A673 (cell line): Measurements from ENCODE around the gene ZFYVE9. TPM values are rescaled to one million over a fixed set of nuclear protein-coding genes. Genes with fewer than 3 reads are reported as not detected.

Source experiments
- BruUV-seq: library from RNA; stranded (reverse); fragments of 400-500 nt; replicated peaks from 2 replicates; lab custom pipeline; 2021; lab: Mats Ljungman, UMichigan
- CTCF ChIA-PET: fragments of 300-600 bp; sonication (Branson Sonifier 250); formaldehyde crosslinking; loops from one replicate; lab custom pipeline; 2022; ENCODE audit warnings: antibody characterized with exemption; lab: Charles Lee
- POLR2A ChIA-PET: fragments of 300-600 bp; sonication (Branson Sonifier 250); formaldehyde crosslinking; loops from one replicate; lab custom pipeline; 2022; ENCODE audit warnings: antibody characterized with exemption; ENCODE audit not compliant: low non-redundant PET; lab: Charles Lee
- DNase-seq: peaks from one replicate; pipeline ENCODE4 v3.0.0-alpha.2; 2015; ENCODE audit warnings: low spot score
- H3K27ac ChIP-seq: fragments of 200-600 bp; sonication (generic); 2 replicates; pipeline ENCODE4 v1.5.1; 2016; ENCODE audit warnings: mixed run types, low read depth, mild to moderate bottlenecking, mixed read lengths, antibody characterized with exemption, low read length; ENCODE audit not compliant: poor library complexity, severe bottlenecking
- H3K27me3 ChIP-seq: fragments of 200-600 bp; sonication (generic); replicated peaks from 2 replicates; pipeline ENCODE4 v1.6.1; 2017; ENCODE audit warnings: mixed run types, low read depth, mild to moderate bottlenecking, mixed read lengths, antibody characterized with exemption, low read length; ENCODE audit not compliant: insufficient read depth, poor library complexity
- H3K36me3 ChIP-seq: fragments of 200-600 bp; sonication (generic); 2 replicates; pipeline ENCODE4 v1.6.1; 2016; ENCODE audit warnings: mixed run types, mild to moderate bottlenecking, mixed read lengths, antibody characterized with exemption, low read length; ENCODE audit not compliant: insufficient read depth, poor library complexity, severe bottlenecking
- H3K4me1 ChIP-seq: fragments of 200-600 bp; sonication (generic); 2 replicates; pipeline ENCODE4 v1.6.1; 2017; ENCODE audit warnings: mixed run types, mild to moderate bottlenecking, mixed read lengths, antibody characterized with exemption, low read length; ENCODE audit not compliant: insufficient read depth, poor library complexity, severe bottlenecking
- H3K4me3 ChIP-seq: fragments of 200-600 bp; sonication (generic); 2 replicates; pipeline ENCODE4 v1.5.1; 2016; ENCODE audit warnings: low read depth, mixed run types, mild to moderate bottlenecking, mixed read lengths, low read length; ENCODE audit not compliant: poor library complexity, severe bottlenecking
- H3K9me3 ChIP-seq: fragments of 200-600 bp; sonication (generic); 2 replicates; pipeline ENCODE4 v1.6.1; 2016; ENCODE audit warnings: mixed run types, low read depth, mild to moderate bottlenecking, mixed read lengths, antibody characterized with exemption, low read length; ENCODE audit not compliant: poor library complexity, severe bottlenecking
- EZH2 ChIP-seq: fragments of 200-600 bp; sonication (generic); IDR thresholded peaks from 2 replicates; pipeline ENCODE4 v1.6.1; 2017; ENCODE audit warnings: borderline replicate concordance, low read depth, mild to moderate bottlenecking, mixed read lengths, antibody characterized with exemption, low read length; ENCODE audit not compliant: poor library complexity, severe bottlenecking
- intact Hi-C: fragments of 100-400 bp; cut with micrococcal nuclease; formaldehyde crosslinking; loops from one replicate; pipeline ENCODE4 v1.10.0; 2022; ENCODE audit not compliant: unreplicated experiment
- total RNA-seq: library from RNA; stranded (reverse); gene quantifications from 2 replicates; pipeline ENCODE4 v1.2.3, GENCODE V29; 2021
- TF ChIP-seq, protein P1 (sequence below): fragments of 300-800, 200-600 bp; sonication (generic); conservative IDR thresholded peaks from 2 replicates; pipeline ENCODE4 v1.5.1; 2017; ENCODE audit warnings: low read depth, mild to moderate bottlenecking, antibody characterized with exemption, low read length, moderate library complexity, mixed read lengths

ZFYVE9 gene
- total RNA-seq, 1 experiment from 2014 or later, result 19.6 TPM

GRCh38 chr1:52125736-52126359 is 16.0 kb upstream of the ZFYVE9 start:
- Histone ChIP-seq H3K27me3 (peaks cover 5% of the 10 kb centered on the region), H3K4me3 (no peak overlapping the region), H3K9me3 (no peaks in the 10 kb centered on the region), H3K36me3 (no peaks in the 10 kb centered on the region), H3K27ac (no peak overlapping the region), H3K4me1 (no peaks in the 10 kb centered on the region)
- ChIA-PET CTCF (no interaction called here), POLR2A (no interaction called here)
- intact Hi-C loops, result loop anchor here (5.0 kb wide), 3 partner anchors 171 to 561 kb away; no protein-coding TSS in a partner anchor
- TF ChIP-seq EZH2, result no peak
- TF ChIP-seq, protein P1, sequence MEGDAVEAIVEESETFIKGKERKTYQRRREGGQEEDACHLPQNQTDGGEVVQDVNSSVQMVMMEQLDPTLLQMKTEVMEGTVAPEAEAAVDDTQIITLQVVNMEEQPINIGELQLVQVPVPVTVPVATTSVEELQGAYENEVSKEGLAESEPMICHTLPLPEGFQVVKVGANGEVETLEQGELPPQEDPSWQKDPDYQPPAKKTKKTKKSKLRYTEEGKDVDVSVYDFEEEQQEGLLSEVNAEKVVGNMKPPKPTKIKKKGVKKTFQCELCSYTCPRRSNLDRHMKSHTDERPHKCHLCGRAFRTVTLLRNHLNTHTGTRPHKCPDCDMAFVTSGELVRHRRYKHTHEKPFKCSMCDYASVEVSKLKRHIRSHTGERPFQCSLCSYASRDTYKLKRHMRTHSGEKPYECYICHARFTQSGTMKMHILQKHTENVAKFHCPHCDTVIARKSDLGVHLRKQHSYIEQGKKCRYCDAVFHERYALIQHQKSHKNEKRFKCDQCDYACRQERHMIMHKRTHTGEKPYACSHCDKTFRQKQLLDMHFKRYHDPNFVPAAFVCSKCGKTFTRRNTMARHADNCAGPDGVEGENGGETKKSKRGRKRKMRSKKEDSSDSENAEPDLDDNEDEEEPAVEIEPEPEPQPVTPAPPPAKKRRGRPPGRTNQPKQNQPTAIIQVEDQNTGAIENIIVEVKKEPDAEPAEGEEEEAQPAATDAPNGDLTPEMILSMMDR, result no peak
- BruUV-seq, result no TSS peak
- no peak for DNase-seq

GRCh38 chr1:52127181-52128180 is 14.4 kb upstream of the ZFYVE9 start:
- CTCF ChIA-PET, result interaction anchor here (1.5 kb wide), 1 partner anchor 169 kb away, joined by 6 read pairs; no protein-coding TSS in a partner anchor
- peak; percentile 84 for DNase-seq
- POLR2A ChIA-PET, result interaction anchor here (0.7 kb wide), 1 partner anchor 12 kb away, joined by 4 read pairs; no protein-coding TSS in a partner anchor
- Histone ChIP-seq H3K9me3 (no peaks in the 10 kb centered on the region), H3K27ac (no peak overlapping the region), H3K4me3 (no peak overlapping the region), H3K36me3 (no peaks in the 10 kb centered on the region), H3K4me1 (no peaks in the 10 kb centered on the region), H3K27me3 (peaks cover 5% of the 10 kb centered on the region)
- BruUV-seq, result no TSS peak
- TF ChIP-seq EZH2, result no peak
- TF ChIP-seq, protein P1, result peak; percentile 84
- intact Hi-C loops, result loop anchor here (5.0 kb wide), 3 partner anchors 170 to 560 kb away; no protein-coding TSS in a partner anchor

DNA sequence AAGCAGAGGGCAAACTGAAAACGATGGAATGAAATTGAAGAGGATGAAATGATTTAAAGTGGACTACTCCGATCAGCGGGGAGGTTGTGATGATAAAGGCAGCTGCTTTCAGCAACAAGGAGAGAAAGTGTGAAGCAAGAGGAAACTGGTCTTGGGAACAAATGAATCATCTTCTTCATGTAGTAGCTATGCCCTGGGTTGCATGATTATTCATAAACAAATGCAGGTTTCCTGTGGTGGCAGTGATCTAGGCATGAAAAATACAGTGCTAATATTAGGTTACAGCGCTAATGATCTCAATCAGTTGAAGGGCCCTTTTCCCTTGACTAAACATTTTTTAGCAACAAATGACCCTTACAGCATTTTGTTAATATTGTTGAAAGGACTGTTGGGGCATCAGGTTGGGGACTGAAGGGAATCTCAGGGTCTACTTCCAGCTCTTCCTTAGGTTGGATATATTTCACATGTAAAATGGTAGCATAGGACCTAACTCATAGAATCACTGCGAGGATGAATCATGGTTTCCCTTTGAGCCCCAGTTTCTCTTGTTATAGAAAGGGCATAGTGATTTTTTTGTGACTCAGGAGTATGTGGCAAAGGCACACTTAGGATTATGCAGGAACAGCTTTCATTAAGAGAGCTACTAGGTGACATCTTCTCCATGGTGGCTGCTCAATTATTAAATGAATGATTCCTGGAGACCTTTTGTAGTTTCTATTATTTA is 1.9 kb upstream of the ZFYVE9 start:
- Histone ChIP-seq H3K4me3 (no peak overlapping the region), H3K27ac (no peak overlapping the region), H3K9me3 (no peaks in the 10 kb centered on the region), H3K27me3 (no peaks in the 10 kb centered on the region), H3K36me3 (no peaks in the 10 kb centered on the region), H3K4me1 (peaks cover 19% of the 10 kb centered on the region)
- ChIA-PET POLR2A (interaction anchor here (0.6 kb wide), 2 partner anchors 13 to 316 kb away, joined by 4 to 9 read pairs; no protein-coding TSS in a partner anchor), CTCF (interaction anchor here (1.0 kb wide), 1 partner anchor 157 kb away, joined by 3 read pairs; no protein-coding TSS in a partner anchor)
- TF ChIP-seq EZH2, result no peak
- TF ChIP-seq, protein P1, result no peak
- BruUV-seq, result no TSS peak
- intact Hi-C loops, result loop anchor here (5.0 kb wide), 2 partner anchors 157 to 227 kb away; partner anchors contain the start of gene CC2D1B
- DNase-seq, result peak; percentile 64
